ENCODE measurements around the gene PHACTR1.
A peak's percentile ranks its signal among the peaks of the same experiment; 100 is the strongest.

The PHACTR1 gene

GRCh38 chr6:13299918-13300317 is 583.4 kb downstream of the PHACTR1 start:
- in situ Hi-C loops (cut with HindIII; ENCODE audit: low sequenced_read_pairs), result no loop called here
- no peak overlapping the region for H3K4me3 ChIP-seq (ENCODE audit: low read depth, low read length)
- DNase-seq (ENCODE audit: low read depth, low spot score), result no peak
- TF ChIP-seq, protein P1, sequence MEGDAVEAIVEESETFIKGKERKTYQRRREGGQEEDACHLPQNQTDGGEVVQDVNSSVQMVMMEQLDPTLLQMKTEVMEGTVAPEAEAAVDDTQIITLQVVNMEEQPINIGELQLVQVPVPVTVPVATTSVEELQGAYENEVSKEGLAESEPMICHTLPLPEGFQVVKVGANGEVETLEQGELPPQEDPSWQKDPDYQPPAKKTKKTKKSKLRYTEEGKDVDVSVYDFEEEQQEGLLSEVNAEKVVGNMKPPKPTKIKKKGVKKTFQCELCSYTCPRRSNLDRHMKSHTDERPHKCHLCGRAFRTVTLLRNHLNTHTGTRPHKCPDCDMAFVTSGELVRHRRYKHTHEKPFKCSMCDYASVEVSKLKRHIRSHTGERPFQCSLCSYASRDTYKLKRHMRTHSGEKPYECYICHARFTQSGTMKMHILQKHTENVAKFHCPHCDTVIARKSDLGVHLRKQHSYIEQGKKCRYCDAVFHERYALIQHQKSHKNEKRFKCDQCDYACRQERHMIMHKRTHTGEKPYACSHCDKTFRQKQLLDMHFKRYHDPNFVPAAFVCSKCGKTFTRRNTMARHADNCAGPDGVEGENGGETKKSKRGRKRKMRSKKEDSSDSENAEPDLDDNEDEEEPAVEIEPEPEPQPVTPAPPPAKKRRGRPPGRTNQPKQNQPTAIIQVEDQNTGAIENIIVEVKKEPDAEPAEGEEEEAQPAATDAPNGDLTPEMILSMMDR (IDR thresholded peaks at IDR 0.05; ENCODE audit: low read depth, low read length), result no peak

GRCh38 chr6:13300643-13301590 is 584.4 kb downstream of the PHACTR1 start:
- H3K4me3 ChIP-seq (ENCODE audit: low read depth, low read length), result no peak overlapping the region
- no peak for DNase-seq (ENCODE audit: low read depth, low spot score)
- TF ChIP-seq, protein P1 (IDR thresholded peaks at IDR 0.05; ENCODE audit: low read depth, low read length), result no peak
- in situ Hi-C loops (cut with HindIII; ENCODE audit: low sequenced_read_pairs), result no loop called here

DNA sequence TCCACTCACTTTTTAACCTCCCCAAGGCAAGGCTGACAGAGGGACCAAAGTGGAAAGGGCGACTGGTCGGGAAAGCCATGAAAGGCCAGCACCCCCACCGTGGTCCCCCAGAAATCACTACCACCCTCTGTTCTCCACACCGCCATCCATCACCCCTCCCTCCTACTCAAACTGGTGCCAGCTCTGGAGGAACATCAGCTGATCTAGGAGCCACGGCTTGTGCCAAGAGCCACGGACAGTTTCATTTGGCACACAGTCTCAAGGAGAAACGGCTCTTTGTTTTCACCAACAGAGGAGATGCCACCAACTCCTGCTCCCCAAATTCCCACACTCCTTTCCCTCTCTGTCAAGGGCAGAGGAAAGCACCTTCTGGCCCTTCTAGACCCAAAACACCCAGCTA is 585.7 kb downstream of the PHACTR1 start:
- no peak for DNase-seq (ENCODE audit: low read depth, low spot score)
- in situ Hi-C loops (cut with HindIII; ENCODE audit: low sequenced_read_pairs), result no loop called here
- TF ChIP-seq, protein P1 (IDR thresholded peaks at IDR 0.05; ENCODE audit: low read depth, low read length), result no peak
- no peak overlapping the region for H3K4me3 ChIP-seq (ENCODE audit: low read depth, low read length)

DNA sequence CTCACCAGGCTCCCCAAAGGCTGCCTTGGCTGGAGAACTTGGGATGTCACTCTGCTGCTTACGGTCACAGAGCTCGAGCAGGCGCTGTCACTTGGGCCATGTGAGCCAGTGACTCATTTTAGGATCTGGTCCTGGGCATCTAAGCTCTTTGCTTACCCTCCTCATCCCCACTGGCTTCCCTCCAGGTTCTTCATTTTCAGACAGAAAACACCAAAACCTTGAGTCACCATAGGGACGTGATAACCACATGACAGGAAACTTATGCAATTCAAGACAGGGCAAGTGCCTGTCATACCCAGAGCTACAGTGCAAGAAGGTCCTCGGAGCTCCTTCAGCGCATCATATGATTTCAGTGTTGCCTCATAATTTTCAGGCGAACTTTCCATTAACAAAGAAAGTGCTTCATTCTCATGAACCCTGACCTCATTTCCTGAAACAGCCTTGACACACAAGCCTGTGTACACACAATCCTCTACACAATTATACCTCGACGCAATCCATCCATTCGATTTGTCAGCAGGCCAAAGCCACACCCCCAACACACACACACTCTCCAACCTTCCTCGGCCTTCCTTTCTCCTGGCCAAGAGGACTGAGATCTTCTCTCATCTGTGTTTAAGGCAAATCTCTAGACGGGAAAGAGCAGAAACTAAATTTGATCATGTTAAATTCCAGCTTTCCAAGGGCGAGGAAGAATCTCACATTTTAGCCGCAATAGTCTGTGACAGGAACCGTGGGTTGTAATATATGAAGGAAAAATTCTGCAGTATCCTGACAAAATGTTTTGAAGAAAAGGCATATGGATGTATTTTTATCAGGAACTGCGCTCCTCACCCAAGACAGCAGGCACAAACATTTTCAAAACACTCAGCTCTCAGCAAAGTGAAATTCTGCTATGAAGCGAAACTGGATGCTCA is 586.4 kb downstream of the PHACTR1 start:
- TF ChIP-seq, protein P1 (IDR thresholded peaks at IDR 0.05; ENCODE audit: low read depth, low read length), result no peak
- no peak overlapping the region for H3K4me3 ChIP-seq (ENCODE audit: low read depth, low read length)
- DNase-seq (ENCODE audit: low read depth, low spot score), result peak; percentile 90
- in situ Hi-C loops (cut with HindIII; ENCODE audit: low sequenced_read_pairs), result no loop called here

DNA sequence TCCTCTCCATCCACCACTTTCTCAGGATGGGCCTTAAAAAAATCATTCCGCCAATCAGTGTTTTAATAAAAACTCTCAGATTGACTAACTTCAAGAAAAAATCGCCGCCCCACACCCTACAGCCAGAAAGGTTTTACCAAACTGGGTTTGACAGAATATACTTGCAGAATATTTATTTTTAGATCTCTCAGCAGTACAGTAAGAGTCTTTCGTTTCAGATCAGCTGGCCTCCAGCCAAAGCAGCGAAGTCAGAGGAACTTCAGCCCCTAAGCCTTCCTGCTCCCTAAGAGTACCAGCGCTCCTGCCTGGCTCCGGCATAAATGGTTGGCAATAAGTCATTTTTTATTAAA is 587.1 kb downstream of the PHACTR1 start:
- in situ Hi-C loops (cut with HindIII; ENCODE audit: low sequenced_read_pairs), result no loop called here
- TF ChIP-seq, protein P1 (IDR thresholded peaks at IDR 0.05; ENCODE audit: low read depth, low read length), result no peak
- DNase-seq (ENCODE audit: low read depth, low spot score), result peak; percentile 77
- H3K4me3 ChIP-seq (ENCODE audit: low read depth, low read length), result no peak overlapping the region

DNA sequence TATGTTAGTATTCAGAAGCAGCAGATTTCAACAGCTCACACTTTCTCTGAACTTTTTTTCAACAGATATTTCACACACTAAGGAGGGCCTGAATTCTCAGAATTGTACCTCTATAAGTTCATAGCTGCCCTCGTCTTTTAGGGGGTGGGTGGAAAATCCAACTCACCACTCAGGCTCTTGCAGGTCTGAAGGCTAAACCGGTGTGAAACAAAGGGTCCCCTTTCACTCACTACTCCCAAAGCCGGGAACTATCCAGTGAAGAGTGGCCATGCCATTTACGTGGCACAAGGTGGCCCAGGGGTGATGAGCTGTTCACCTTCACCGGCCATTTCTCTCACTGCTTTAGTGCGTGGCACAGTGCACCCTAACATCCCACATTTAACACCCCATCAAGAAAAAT is 587.5 kb downstream of the PHACTR1 start:
- H3K4me3 ChIP-seq (ENCODE audit: low read depth, low read length), result no peak overlapping the region
- TF ChIP-seq, protein P1 (IDR thresholded peaks at IDR 0.05; ENCODE audit: low read depth, low read length), result no peak
- in situ Hi-C loops (cut with HindIII; ENCODE audit: low sequenced_read_pairs), result no loop called here
- no peak for DNase-seq (ENCODE audit: low read depth, low spot score)
